HG03520 (cell line): ENCODE measurements around the gene LAMA2.
A peak's percentile ranks its signal among the peaks of the same experiment; 100 is the strongest.

Experiments
- ATAC-seq: cut with Tn5 transposase; IDR thresholded peaks from one replicate; pipeline ENCODE4 v1.9.1; 2021; ENCODE audit warnings: mild to moderate bottlenecking, moderate library complexity; ENCODE audit not compliant: unreplicated experiment

Gene LAMA2

DNA sequence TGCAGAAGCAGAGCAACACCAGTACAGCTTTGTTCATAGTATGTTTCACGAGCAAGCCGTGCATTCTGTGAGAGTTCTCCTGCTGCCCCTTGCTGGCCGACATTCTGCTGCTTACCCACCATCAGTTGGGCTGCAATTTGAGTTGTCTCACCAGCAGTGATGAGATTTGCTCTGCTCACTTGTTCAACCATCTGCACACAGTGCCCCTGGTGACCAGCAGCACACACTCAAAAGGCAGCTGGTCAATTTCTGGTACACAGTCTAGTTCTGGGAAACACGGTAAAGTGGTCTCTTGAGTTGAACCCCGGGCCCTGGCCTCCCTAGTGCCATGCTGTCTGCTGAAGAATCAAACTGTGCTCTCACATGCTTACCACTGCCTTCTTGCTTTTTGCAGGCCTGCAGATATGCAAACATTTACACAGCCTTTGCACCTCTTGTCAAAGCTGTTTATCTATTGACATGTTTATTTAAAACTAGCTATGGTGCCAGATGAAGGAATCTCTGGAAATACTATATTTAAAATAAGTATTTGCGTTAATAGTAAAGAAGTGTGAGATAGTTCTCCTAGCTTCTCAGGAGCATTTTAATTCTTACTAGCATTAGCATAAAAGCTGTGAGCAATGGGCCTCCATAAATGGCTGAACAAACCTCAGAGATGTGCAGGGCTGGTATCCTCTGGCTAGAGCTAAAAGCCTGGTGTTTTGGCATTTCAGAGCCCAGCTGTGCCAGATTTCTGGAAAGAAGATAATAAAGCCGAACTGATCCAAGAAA, 592.7 kb downstream of the LAMA2 start:
- no peak for ATAC-seq

- no peak for ATAC-seq
These were observed 593.3 kb downstream of the LAMA2 start for GRCh38 chr6:129476248-129476564.

DNA sequence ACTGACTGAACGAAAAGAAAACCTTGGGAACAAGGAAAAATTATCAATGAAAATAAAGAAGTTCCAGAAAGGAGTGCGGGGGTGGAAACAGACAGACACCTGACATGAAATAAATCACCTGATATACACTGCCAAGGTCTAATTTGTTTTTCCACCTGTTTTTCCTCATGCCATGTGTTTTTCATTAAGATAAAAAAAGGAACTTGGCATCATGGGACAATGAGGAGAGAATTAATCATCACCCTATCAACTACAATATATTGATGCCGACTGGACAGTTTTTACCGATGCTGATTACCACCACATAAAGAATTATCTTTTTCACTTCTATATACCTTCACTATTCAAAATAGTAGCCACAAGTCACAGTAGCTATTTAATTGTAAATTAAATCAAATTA, 593.9 kb downstream of the LAMA2 start:
- no peak for ATAC-seq

- no peak for ATAC-seq
These were observed 595.4 kb downstream of the LAMA2 start for GRCh38 chr6:129478379-129478778.

- ATAC-seq = no peak
These were observed 598.8 kb downstream of the LAMA2 start for GRCh38 chr6:129481706-129482105.

GRCh38 chr6:129485746-129486145, 602.8 kb downstream of the LAMA2 start:
- no peak for ATAC-seq

GRCh38 chr6:129486327-129486726, 603.4 kb downstream of the LAMA2 start:
- ATAC-seq = no peak

DNA sequence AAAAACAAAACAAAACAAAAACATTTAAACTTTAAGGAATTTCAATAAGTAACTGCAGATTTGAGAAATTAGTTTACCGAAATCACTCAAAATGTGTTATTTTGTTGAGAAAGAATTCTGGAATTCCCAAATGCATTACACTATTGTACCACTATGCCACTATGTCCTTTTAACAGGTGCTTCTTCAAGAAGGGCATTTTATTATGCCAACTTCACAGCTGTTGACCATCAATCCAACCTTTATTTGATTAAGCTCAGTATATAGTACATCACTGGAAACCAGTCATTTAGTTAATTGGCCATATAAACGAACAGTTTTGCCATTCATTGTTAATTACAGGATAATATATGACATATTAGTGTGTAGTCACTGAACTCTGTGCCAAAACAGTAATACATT, 605.4 kb downstream of the LAMA2 start:
- no peak for ATAC-seq

DNA sequence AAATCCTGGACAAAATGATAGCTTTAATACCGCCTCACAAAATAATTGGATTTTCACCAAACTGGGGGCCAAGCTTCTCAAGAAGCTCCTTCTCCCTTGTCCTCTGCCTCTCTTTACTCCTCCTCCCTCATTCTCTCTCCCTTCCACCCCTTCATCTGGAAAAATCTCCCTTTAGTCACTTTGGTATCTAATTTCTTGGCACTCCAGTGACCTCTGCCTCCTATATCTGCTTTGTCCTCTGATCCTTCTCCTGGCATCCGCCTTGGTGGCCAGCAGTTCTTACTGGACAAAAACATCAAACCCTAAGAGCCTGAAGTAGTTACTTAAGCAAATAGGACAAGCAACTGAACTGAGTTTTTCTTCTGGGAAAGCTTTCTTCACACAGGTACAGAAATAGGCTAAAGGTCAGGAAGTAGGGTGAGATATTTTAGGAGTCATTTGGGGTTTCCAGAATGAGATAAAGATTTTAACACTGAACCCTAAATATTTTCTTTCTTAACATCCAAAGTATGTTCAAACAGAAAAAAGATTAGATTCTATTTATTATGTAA, 606.4 kb downstream of the LAMA2 start:
- ATAC-seq = no peak

GRCh38 chr6:129490521-129491255, 607.8 kb downstream of the LAMA2 start:
- peak; percentile 88 for ATAC-seq

DNA sequence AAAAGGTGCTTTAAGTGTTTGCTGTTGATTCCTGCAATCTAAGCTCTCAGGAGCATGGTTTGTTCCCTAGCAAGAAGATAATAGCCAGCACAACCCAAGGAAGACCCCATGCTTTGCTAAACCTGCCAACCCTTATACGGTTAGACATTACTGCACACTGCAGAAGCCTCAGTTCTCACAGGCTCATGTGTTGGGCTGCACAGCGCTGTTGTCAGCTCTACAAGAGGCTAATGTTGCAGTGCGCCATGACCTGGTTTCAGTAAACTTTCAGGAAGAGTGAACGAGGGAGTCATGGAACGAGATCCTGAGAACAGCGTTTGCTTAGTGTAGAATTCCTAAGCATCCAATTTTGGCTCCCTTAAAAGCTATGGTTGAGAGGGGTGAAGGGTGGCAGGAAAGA, 608.5 kb downstream of the LAMA2 start:
- no peak for ATAC-seq

- no peak for ATAC-seq
These were observed 609.3 kb downstream of the LAMA2 start for GRCh38 chr6:129492260-129492659.

DNA sequence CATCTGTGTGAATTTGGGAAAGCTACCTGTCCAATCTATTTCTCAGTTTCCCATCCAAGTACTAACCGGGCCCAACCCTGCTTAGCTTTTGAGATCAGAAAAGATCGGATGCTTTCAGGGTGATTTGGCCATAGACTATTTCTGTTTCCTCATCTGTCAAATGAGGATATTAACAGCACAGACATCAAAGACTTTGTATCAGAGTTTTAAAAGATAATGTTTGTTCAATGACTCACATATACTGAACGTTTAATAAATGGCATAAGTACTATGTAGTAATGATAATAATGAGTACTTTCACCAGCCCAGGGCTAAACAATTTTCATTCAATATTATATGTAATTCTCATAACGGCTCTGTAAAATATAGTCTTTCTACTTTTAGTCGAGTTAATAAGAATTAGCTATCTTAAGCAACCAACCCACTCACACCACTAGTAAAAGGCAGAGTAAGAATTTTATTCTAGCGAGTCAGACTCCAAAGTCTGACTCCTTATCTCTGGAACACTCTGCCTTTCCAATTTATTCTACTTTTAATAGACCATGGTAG, 610.5 kb downstream of the LAMA2 start:
- ATAC-seq = no peak

DNA sequence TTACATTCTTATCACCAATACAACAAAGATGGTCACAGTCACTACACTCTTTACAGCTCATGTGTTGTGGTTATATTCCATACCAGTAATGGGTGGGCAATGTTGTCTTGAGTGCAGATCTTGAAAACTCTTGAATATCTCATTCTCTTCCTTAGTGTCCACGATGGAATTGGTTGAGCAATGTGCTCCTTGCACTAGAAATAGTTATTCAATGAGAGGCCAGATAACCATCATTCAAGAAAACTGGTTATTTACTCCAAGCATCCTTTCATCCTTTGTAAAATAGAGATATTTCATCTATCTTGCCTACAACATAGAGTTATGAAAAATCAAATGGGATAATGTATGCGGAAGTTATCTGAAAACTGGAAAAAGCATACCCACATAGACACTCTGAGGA, 611.2 kb downstream of the LAMA2 start:
- ATAC-seq = no peak

DNA sequence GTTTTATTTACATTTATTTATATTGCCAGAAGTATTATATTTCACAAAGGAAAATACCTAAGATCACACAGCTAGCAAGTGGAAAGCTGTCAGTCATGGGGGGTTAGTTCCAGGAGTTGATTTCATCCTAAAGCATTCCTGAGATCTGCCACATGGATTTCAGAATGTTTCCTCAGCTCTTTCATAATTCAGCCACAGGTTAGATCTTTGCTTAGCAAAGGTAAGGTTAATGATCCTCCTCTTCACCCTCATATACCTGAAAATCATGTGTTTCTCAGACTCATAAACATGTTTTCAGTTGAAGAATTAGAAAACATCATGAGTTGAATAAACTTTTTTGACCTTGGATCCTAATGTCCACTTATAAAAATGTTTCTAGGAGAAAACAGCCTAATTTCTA, 611.6 kb downstream of the LAMA2 start:
- ATAC-seq = no peak

GRCh38 chr6:129495652-129496051, 612.7 kb downstream of the LAMA2 start:
- ATAC-seq = no peak

- no peak for ATAC-seq
These were observed 614.8 kb downstream of the LAMA2 start for GRCh38 chr6:129497481-129498441.

DNA sequence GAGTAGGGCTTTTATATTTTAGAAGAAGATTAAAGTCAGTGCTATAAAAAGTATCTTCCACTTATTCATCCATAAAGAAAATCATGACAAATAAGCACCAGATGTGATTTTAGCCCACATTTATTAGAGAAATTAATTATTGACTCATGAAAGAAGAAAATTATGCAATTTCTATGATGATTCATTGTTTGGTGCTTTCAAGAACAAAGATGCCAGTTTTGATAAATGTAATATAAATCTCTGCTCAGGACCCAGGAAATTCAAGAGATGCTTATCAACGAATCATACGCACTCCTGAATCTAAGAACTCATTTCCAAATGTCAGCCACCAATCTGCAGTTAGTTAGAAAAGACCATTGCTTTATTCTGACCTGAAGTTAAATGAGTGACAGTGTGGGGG, 615.6 kb downstream of the LAMA2 start:
- ATAC-seq = no peak

GRCh38 chr6:129498950-129499842, 616.3 kb downstream of the LAMA2 start:
- ATAC-seq = peak; percentile 47

DNA sequence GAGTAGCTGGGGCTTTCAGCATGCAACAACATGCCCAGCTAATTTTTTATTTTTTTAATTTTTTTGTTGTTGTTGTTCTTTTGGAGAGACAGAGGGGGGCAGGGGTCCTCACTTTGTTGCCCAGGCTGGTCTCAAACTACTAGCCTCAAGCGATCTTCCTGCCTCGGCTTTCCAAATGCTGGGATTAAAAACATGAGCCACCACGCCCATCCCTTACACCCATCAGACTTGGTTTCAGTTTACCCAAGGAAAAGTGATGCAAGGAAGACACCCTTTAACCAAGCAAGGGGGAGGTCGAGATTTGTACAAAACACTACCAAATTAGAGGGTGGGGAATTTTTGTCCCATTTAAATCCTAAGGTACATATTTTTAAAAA, 616.9 kb downstream of the LAMA2 start:
- no peak for ATAC-seq
